ENCODE results near the gene SUN2.

GRCh38 chr22:38802671-38803121, 46.9 kb upstream of the SUN2 start:
- TF ChIP-seq CTCF (conservative IDR thresholded peaks at IDR 0.05; ENCODE audit: low read depth, low read length) (no peak), EZH2 (IDR thresholded peaks at IDR 0.05; ENCODE audit: borderline replicate concordance, low read depth, low read length, poor library complexity, severe bottlenecking) (no peak)
